ENCODE data around the gene HOTAIR. TPM values are rescaled to one million over a fixed set of nuclear protein-coding genes. Genes with fewer than 3 reads are reported as not detected.

HOTAIR gene
- total and polyA plus RNA-seq, 7 donors, result 0.23 to 0.53 (median 0.25) TPM; not detected in 4

- intact Hi-C loops (cut with DNase I), result loop anchor here in 1 of 2 donors (10.0 kb wide), 1 partner anchor 168 kb away; no protein-coding TSS in a partner anchor
- Histone ChIP-seq H3K4me3 (no peak overlapping the region), H3K27ac (no peak overlapping the region), H3K4me1 (no peaks in the 10 kb centered on the region), H3K9me3 (no peaks in the 10 kb centered on the region), H3K36me3 (ENCODE audit: insufficient read depth in 1 of 2, low read depth in 1 of 2) (no peaks in the 10 kb centered on the region), H3K27me3 (ENCODE audit: insufficient read depth in 3 of 3, low read length in 2 of 3) (peaks cover 0 to 99% (median 70%) of the 10 kb centered on the region in 3 donors)
- no peak for TF ChIP-seq CTCF (IDR thresholded peaks at IDR 0.05)
- WGBS, 3 donors, result 29 to 47% (median 47%) methylated on average over 38 of the region's 38 CpGs
- no peak for DNase-seq
- no peak for ATAC-seq
Measured at GRCh38 chr12:53952871-53953734, 21.7 kb downstream of the HOTAIR start.

GRCh38 chr12:53952335-53952694 lies 22.4 kb downstream of the HOTAIR start:
- H3K4me1 ChIP-seq, result no peaks in the 10 kb centered on the region
- peaks cover 0 to 98% (median 64%) of the 10 kb centered on the region in 3 donors for H3K27me3 ChIP-seq (ENCODE audit: insufficient read depth in 3 of 3, low read length in 2 of 3)
- no peak overlapping the region for H3K27ac ChIP-seq
- no peak for DNase-seq
- 51 to 73% (median 64%) methylated on average over 13 of the region's 13 CpGs for WGBS, 3 donors
- intact Hi-C loops (cut with DNase I), result loop anchor here in 1 of 2 donors (10.0 kb wide), 1 partner anchor 168 kb away; no protein-coding TSS in a partner anchor
- no peaks in the 10 kb centered on the region for H3K9me3 ChIP-seq
- no peaks in the 10 kb centered on the region for H3K36me3 ChIP-seq (ENCODE audit: insufficient read depth in 1 of 2, low read depth in 1 of 2)
- no peak for TF ChIP-seq CTCF (IDR thresholded peaks at IDR 0.05)
- no peak overlapping the region for H3K4me3 ChIP-seq
- ATAC-seq, result no peak

GRCh38 chr12:53951577-53952334 lies 23.0 kb downstream of the HOTAIR start:
- TF ChIP-seq CTCF (IDR thresholded peaks at IDR 0.05), result no peak
- Histone ChIP-seq H3K36me3 (ENCODE audit: insufficient read depth in 1 of 2, low read depth in 1 of 2) (no peaks in the 10 kb centered on the region), H3K9me3 (no peaks in the 10 kb centered on the region), H3K27me3 (ENCODE audit: insufficient read depth in 3 of 3, low read length in 2 of 3) (peaks cover 0 to 96% (median 61%) of the 10 kb centered on the region in 3 donors), H3K4me3 (no peak overlapping the region), H3K27ac (no peak overlapping the region), H3K4me1 (no peaks in the 10 kb centered on the region)
- WGBS, 3 donors, result 15 to 21% (median 16%) methylated on average over 47 of the region's 47 CpGs
- intact Hi-C loops (cut with DNase I), result loop anchor here in 1 of 2 donors (10.0 kb wide), 1 partner anchor 167 kb away; no protein-coding TSS in a partner anchor
- ATAC-seq (no peak), DNase-seq (peak in 1 of 2 donors; percentile 54)

GRCh38 chr12:53950789-53951576 lies 23.8 kb downstream of the HOTAIR start:
- no peak for TF ChIP-seq CTCF (IDR thresholded peaks at IDR 0.05)
- H3K27me3 ChIP-seq (ENCODE audit: insufficient read depth in 3 of 3, low read length in 2 of 3), result peaks cover 0 to 96% (median 56%) of the 10 kb centered on the region in 3 donors
- H3K4me1 ChIP-seq, result no peaks in the 10 kb centered on the region
- DNase-seq (peak in 1 of 2 donors; percentile 51), ATAC-seq (peak in 1 of 4 donors; percentile 35)
- intact Hi-C loops (cut with DNase I), result loop anchor here in 1 of 2 donors (10.0 kb wide), 1 partner anchor 166 kb away; no protein-coding TSS in a partner anchor
- no peaks in the 10 kb centered on the region for H3K36me3 ChIP-seq (ENCODE audit: insufficient read depth in 1 of 2, low read depth in 1 of 2)
- WGBS, 3 donors, result 12 to 17% (median 16%) methylated on average over 34 of the region's 34 CpGs
- no peaks in the 10 kb centered on the region for H3K9me3 ChIP-seq
- H3K27ac ChIP-seq, result no peak overlapping the region
- no peak overlapping the region for H3K4me3 ChIP-seq

Data from psoas muscle (tissue), 8 donors.